Panc1 (cell line): ENCODE results near the gene HUS1B. TPM values are rescaled to one million over a fixed set of nuclear protein-coding genes. Genes with fewer than 3 reads are reported as not detected.

Experiments used
- ATAC-seq: fragments of 200-7000 bp; cut with Tn5 transposase; 2 replicates; pipeline ENCODE4 v1.9.1; 2020; ENCODE audit warnings: mild to moderate bottlenecking, moderate library complexity
- BruUV-seq: library from RNA; stranded (reverse); fragments of 400-500 nt; replicated peaks from 2 replicates; lab custom pipeline; 2021; lab: Mats Ljungman, UMichigan
- CTCF ChIA-PET: fragments of 300-600 bp; sonication (Branson Sonifier 250); formaldehyde crosslinking; loops from one replicate; lab custom pipeline; 2022; ENCODE audit warnings: antibody characterized with exemption; lab: Charles Lee
- POLR2A ChIA-PET: fragments of 300-600 bp; sonication (Branson Sonifier 250); formaldehyde crosslinking; loops from one replicate; lab custom pipeline; 2022; ENCODE audit warnings: antibody characterized with exemption; lab: Charles Lee
- DNase-seq: peaks from one replicate; pipeline ENCODE4 v3.0.0-alpha.2; 2010; ENCODE audit warnings: low read depth, low spot score
- H3K27ac ChIP-seq: 2 replicates; pipeline ENCODE4 v1.5.1; 2011; ENCODE audit warnings: mild to moderate bottlenecking, low read length, inconsistent platforms
- H3K27me3 ChIP-seq: fragments of 200-500 bp; sonication (Bioruptor generic); 2 replicates; pipeline ENCODE4 v1.6.0; 2014; ENCODE audit warnings: low read length, inconsistent platforms; ENCODE audit not compliant: control insufficient read depth, insufficient read depth
- H3K36me3 ChIP-seq: fragments of 200-500 bp; sonication (Bioruptor generic); 2 replicates; pipeline ENCODE4 v1.5.1; 2014; ENCODE audit warnings: inconsistent platforms, mild to moderate bottlenecking, low read length, moderate library complexity; ENCODE audit not compliant: control insufficient read depth, insufficient read depth
- H3K4me1 ChIP-seq: 2 replicates; pipeline ENCODE4 v1.5.1; 2011; ENCODE audit warnings: inconsistent platforms, mild to moderate bottlenecking, low read length, moderate library complexity; ENCODE audit not compliant: control insufficient read depth, insufficient read depth
- H3K4me3 ChIP-seq, 2 experiments: 2 replicates each; pipeline ENCODE4 v1.5.1; 2011 to 2012; ENCODE audit warnings: low read depth in 2 of 2, low read length in 2 of 2, mild to moderate bottlenecking in 2 of 2, inconsistent platforms in 1 of 2, moderate library complexity in 1 of 2
- H3K9me3 ChIP-seq: fragments of 200-500 bp; sonication (Bioruptor generic); 2 replicates; pipeline ENCODE4 v1.5.1; 2014; ENCODE audit warnings: low read depth, mild to moderate bottlenecking, inconsistent platforms, low read length, moderate library complexity; ENCODE audit not compliant: control insufficient read depth, insufficient read depth
- POLR2AphosphoS5 ChIP-seq: IDR thresholded peaks from 2 replicates; pipeline ENCODE4 v1.6.1; 2012; ENCODE audit warnings: mild to moderate bottlenecking, low read depth, low read length, moderate library complexity
- SIN3A ChIP-seq: IDR thresholded peaks from 2 replicates; pipeline ENCODE4 v1.6.1; 2012; ENCODE audit warnings: low read depth, mild to moderate bottlenecking, low read length, moderate library complexity, borderline replicate concordance; ENCODE audit not compliant: insufficient read depth
- TCF7L2 ChIP-seq: IDR thresholded peaks from 2 replicates; pipeline ENCODE4 v1.6.1; 2011; ENCODE audit warnings: mild to moderate bottlenecking, low read depth, low read length, inconsistent platforms
- in situ Hi-C: cut with HindIII; loops from 2 replicates; pipeline ENCODE4 v1.10.0; 2016; ENCODE audit warnings: low sequenced_read_pairs, low pct_unique_long_range_greater_than_20kb
- intact Hi-C: fragments of 100-400 bp; cut with micrococcal nuclease; formaldehyde crosslinking; loops from one replicate; pipeline ENCODE4 v1.10.0; 2022; ENCODE audit not compliant: unreplicated experiment
- total RNA-seq: library from RNA; stranded (reverse); gene quantifications from one replicate; pipeline ENCODE4 v1.2.1, GENCODE V29; 2021; ENCODE audit not compliant: unreplicated experiment
- TF ChIP-seq, protein P1 (sequence below): fragments of 450-650 bp; IDR thresholded peaks from 2 replicates; pipeline ENCODE4 v1.5.1; 2017; ENCODE audit warnings: mild to moderate bottlenecking
- TF ChIP-seq, protein P2 (sequence below), 2 experiments: IDR thresholded peaks; 2 replicates each; pipeline ENCODE4 v1.6.1; 2011 to 2012; ENCODE audit warnings: low read depth in 2 of 2, control low read depth in 1 of 2, low read length in 1 of 2, mild to moderate bottlenecking in 1 of 2, moderate library complexity in 1 of 2; ENCODE audit not compliant: insufficient read depth in 1 of 2

HUS1B gene
- total RNA-seq, 1 experiment from 2014 or later = 0.74 TPM

DNA sequence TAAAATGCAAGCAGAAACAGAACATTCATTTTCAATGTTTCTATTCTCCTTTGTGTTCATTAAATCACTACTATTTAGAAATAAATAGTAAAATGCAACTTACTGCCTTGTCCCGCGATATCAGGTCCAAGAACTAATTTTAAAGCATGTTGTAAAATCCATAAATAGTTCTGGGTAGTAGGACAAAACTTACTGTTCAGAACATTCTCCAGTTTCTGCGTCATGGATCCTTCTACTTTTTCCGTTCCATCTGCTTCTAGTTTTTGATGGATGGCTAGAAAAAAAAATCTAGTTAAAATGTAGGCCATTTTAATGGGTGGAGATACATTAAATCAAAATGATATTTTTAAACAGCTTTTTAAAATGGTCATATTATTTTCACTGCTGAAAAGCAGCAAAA lies 47.0 kb downstream of the HUS1B start:
- H3K36me3 ChIP-seq = no peaks in the 10 kb centered on the region; the same call in 1 of the 2 replicates
- DNase-seq (no peak), ATAC-seq (no peak)
- intact Hi-C loops (no loop called here), in situ Hi-C loops (no loop called here)
- no peak overlapping the region for H3K4me3 ChIP-seq
- ChIA-PET POLR2A (no interaction called here), CTCF (no interaction called here)
- no peak for TF ChIP-seq TCF7L2
- TF ChIP-seq SIN3A = no peak
- TF ChIP-seq, protein P1, sequence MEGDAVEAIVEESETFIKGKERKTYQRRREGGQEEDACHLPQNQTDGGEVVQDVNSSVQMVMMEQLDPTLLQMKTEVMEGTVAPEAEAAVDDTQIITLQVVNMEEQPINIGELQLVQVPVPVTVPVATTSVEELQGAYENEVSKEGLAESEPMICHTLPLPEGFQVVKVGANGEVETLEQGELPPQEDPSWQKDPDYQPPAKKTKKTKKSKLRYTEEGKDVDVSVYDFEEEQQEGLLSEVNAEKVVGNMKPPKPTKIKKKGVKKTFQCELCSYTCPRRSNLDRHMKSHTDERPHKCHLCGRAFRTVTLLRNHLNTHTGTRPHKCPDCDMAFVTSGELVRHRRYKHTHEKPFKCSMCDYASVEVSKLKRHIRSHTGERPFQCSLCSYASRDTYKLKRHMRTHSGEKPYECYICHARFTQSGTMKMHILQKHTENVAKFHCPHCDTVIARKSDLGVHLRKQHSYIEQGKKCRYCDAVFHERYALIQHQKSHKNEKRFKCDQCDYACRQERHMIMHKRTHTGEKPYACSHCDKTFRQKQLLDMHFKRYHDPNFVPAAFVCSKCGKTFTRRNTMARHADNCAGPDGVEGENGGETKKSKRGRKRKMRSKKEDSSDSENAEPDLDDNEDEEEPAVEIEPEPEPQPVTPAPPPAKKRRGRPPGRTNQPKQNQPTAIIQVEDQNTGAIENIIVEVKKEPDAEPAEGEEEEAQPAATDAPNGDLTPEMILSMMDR = no peak
- TF ChIP-seq, protein P2, sequence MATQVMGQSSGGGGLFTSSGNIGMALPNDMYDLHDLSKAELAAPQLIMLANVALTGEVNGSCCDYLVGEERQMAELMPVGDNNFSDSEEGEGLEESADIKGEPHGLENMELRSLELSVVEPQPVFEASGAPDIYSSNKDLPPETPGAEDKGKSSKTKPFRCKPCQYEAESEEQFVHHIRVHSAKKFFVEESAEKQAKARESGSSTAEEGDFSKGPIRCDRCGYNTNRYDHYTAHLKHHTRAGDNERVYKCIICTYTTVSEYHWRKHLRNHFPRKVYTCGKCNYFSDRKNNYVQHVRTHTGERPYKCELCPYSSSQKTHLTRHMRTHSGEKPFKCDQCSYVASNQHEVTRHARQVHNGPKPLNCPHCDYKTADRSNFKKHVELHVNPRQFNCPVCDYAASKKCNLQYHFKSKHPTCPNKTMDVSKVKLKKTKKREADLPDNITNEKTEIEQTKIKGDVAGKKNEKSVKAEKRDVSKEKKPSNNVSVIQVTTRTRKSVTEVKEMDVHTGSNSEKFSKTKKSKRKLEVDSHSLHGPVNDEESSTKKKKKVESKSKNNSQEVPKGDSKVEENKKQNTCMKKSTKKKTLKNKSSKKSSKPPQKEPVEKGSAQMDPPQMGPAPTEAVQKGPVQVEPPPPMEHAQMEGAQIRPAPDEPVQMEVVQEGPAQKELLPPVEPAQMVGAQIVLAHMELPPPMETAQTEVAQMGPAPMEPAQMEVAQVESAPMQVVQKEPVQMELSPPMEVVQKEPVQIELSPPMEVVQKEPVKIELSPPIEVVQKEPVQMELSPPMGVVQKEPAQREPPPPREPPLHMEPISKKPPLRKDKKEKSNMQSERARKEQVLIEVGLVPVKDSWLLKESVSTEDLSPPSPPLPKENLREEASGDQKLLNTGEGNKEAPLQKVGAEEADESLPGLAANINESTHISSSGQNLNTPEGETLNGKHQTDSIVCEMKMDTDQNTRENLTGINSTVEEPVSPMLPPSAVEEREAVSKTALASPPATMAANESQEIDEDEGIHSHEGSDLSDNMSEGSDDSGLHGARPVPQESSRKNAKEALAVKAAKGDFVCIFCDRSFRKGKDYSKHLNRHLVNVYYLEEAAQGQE (IDR thresholded peaks at IDR 0.05; ENCODE audit: insufficient read depth in 1 of 2, low read depth in 2 of 2, low read length in 1 of 2) = no peak
- TF ChIP-seq POLR2AphosphoS5 = no peak
- no peaks in the 10 kb centered on the region for H3K4me1 ChIP-seq
- BruUV-seq = no TSS peak
- no peaks in the 10 kb centered on the region for H3K27me3 ChIP-seq
- H3K9me3 ChIP-seq = no peaks in the 10 kb centered on the region
- H3K27ac ChIP-seq = no peak overlapping the region

DNA sequence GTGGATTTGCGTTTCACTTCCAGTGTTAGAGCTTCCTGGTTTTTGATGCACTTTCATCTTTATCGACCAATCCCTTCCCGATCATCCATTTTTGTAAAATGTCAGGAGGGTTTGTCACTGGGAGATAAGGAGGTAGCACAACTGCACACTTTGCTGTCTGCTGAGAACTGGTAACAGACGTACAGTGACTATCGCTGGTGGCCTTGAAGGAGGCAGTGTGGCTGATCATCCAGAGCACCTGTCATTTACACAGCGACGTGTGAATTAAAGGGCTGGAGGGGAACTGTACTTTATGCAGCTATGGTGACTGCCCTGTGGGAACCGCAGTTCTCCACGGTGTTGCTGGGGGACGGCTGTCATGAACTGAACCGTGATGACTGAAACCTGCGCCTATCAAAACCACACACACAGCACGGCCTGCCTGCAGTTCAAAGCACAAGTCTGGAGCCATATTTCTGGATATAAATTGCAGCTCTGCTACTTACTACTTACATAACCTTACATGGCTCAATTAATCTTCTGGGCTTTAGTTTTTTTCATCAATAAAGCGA lies 50.0 kb downstream of the HUS1B start:
- Histone ChIP-seq H3K36me3 (no peaks in the 10 kb centered on the region), H3K27me3 (no peaks in the 10 kb centered on the region), H3K27ac (no peak overlapping the region), H3K4me3 (no peak overlapping the region), H3K9me3 (no peaks in the 10 kb centered on the region), H3K4me1 (no peaks in the 10 kb centered on the region)
- DNase-seq (no peak), ATAC-seq (no peak)
- BruUV-seq = no TSS peak
- ChIA-PET POLR2A (interaction anchor here (0.6 kb wide), 1 partner anchor 207 kb away, joined by 3 read pairs; no protein-coding TSS in a partner anchor), CTCF (no interaction called here)
- no peak for TF ChIP-seq TCF7L2
- TF ChIP-seq, protein P2 (IDR thresholded peaks at IDR 0.05; ENCODE audit: insufficient read depth in 1 of 2, low read depth in 2 of 2, low read length in 1 of 2) = no peak
- TF ChIP-seq SIN3A = no peak
- TF ChIP-seq POLR2AphosphoS5 = no peak
- TF ChIP-seq, protein P1 = no peak
- in situ Hi-C loops = no loop called here
- intact Hi-C loops = no loop called here
